Measurements from ENCODE around the gene APOD. TPM values are rescaled to one million over a fixed set of nuclear protein-coding genes. Genes with fewer than 3 reads are reported as not detected.

Gene APOD
- total and polyA plus RNA-seq, 2 experiments from 2014 or later, result 9.6 to 27.9 TPM

DNA sequence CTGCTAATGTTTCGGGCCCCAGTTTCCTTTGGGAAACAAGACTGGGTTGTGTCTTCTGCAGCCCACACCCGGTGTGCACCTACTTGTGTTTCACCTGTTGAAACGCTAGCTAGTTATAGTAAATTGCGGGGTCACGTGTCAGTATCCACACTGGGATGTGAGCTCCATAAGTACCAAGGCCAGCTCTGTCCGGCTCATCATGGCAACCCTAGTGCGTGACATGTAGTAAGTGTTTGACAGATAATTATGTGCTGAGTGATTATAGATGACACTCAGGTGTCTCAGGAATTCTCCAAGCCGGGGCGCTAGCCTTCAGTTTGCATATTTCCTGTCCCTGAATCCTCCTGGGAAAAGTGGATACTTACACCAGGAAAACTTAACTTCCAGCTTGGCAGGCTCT lies 12.8 kb downstream of the APOD start:
- no peak overlapping the region for H3K27ac ChIP-seq
- no peaks in the 10 kb centered on the region for H3K27me3 ChIP-seq
- no peak overlapping the region for H3K4me3 ChIP-seq
- no peak overlapping the region for H3K4me2 ChIP-seq
- no peaks in the 10 kb centered on the region for H3K9me3 ChIP-seq (ENCODE audit: low read depth)
- no peak for DNase-seq (ENCODE audit: low spot score)
- no peak for TF ChIP-seq EZH2 (IDR thresholded peaks at IDR 0.05; ENCODE audit: borderline replicate concordance)
- no peak for TF ChIP-seq CTCF (IDR thresholded peaks at IDR 0.05; ENCODE audit: poor library complexity)
- TF ChIP-seq EZH2phosphoT487 (IDR thresholded peaks at IDR 0.05; ENCODE audit: low read depth, severe bottlenecking, unreplicated experiment), result no peak
- no peaks in the 10 kb centered on the region for H3K9me2 ChIP-seq (replicated peaks; ENCODE audit: insufficient read depth)
- H3K4me1 ChIP-seq (ENCODE audit: insufficient read depth), result peaks cover 5% of the 10 kb centered on the region
- no peaks in the 10 kb centered on the region for H4K20me1 ChIP-seq (ENCODE audit: insufficient read depth, poor library complexity, severe bottlenecking)
- WGBS (ENCODE audit: low lambda C conversion rate, missing lambda C conversion rate), result 86% methylated on average over 9 of the region's 9 CpGs
- H3K36me3 ChIP-seq (replicated peaks; ENCODE audit: insufficient read depth, low read depth), result no peaks in the 10 kb centered on the region
- no peaks in the 10 kb centered on the region for H3K79me2 ChIP-seq
- no peak overlapping the region for H2AFZ ChIP-seq

DNA sequence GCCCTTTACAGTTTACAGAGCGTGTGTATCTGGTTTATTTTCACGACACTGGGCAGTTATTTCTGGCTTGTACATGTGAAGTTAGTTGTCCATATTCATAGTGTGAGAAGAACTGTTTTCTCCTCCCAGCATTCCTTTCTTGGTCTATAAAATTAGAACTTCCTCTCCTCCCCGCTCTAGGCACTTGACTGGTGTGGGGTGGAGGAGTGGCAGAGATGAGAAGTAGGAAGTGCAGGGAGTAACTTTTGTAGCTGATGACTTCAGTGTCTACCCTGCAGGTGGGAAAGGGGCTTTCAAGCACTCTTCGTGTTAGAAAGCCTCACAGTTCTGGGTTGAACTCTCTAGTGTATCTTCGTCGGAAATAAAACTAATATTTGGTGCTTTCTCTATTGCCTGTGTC lies 13.4 kb downstream of the APOD start:
- H4K20me1 ChIP-seq (ENCODE audit: insufficient read depth, poor library complexity, severe bottlenecking), result no peaks in the 10 kb centered on the region
- no peak overlapping the region for H3K27ac ChIP-seq
- H3K9me3 ChIP-seq (ENCODE audit: low read depth), result no peaks in the 10 kb centered on the region
- TF ChIP-seq EZH2 (IDR thresholded peaks at IDR 0.05; ENCODE audit: borderline replicate concordance), result no peak
- TF ChIP-seq CTCF (IDR thresholded peaks at IDR 0.05; ENCODE audit: poor library complexity), result no peak
- no peak for TF ChIP-seq EZH2phosphoT487 (IDR thresholded peaks at IDR 0.05; ENCODE audit: low read depth, severe bottlenecking, unreplicated experiment)
- no peaks in the 10 kb centered on the region for H3K27me3 ChIP-seq
- no peak for DNase-seq (ENCODE audit: low spot score)
- H3K9me2 ChIP-seq (replicated peaks; ENCODE audit: insufficient read depth), result no peaks in the 10 kb centered on the region
- no peak overlapping the region for H2AFZ ChIP-seq
- H3K79me2 ChIP-seq, result no peaks in the 10 kb centered on the region
- no peak overlapping the region for H3K4me3 ChIP-seq
- no peak overlapping the region for H3K4me2 ChIP-seq
- H3K36me3 ChIP-seq (replicated peaks; ENCODE audit: insufficient read depth, low read depth), result no peaks in the 10 kb centered on the region
- WGBS (ENCODE audit: low lambda C conversion rate, missing lambda C conversion rate), result 84% methylated on average over 6 of the region's 6 CpGs
- peaks cover 9% of the 10 kb centered on the region for H3K4me1 ChIP-seq (ENCODE audit: insufficient read depth)

GRCh38 chr3:195568630-195569029 lies 15.1 kb downstream of the APOD start:
- 89% methylated on average over 5 of the region's 5 CpGs for WGBS (ENCODE audit: low lambda C conversion rate, missing lambda C conversion rate)
- Histone ChIP-seq H3K9me2 (replicated peaks; ENCODE audit: insufficient read depth) (no peaks in the 10 kb centered on the region), H3K4me1 (ENCODE audit: insufficient read depth) (peaks cover 9% of the 10 kb centered on the region), H3K27ac (no peak overlapping the region), H3K27me3 (no peaks in the 10 kb centered on the region), H3K4me2 (no peak overlapping the region), H4K20me1 (ENCODE audit: insufficient read depth, poor library complexity, severe bottlenecking) (no peaks in the 10 kb centered on the region), H3K36me3 (replicated peaks; ENCODE audit: insufficient read depth, low read depth) (no peaks in the 10 kb centered on the region), H3K9me3 (ENCODE audit: low read depth) (no peaks in the 10 kb centered on the region), H2AFZ (no peak overlapping the region), H3K79me2 (no peaks in the 10 kb centered on the region), H3K4me3 (no peak overlapping the region)
- DNase-seq (ENCODE audit: low spot score), result no peak
- TF ChIP-seq EZH2 (IDR thresholded peaks at IDR 0.05; ENCODE audit: borderline replicate concordance) (no peak), CTCF (IDR thresholded peaks at IDR 0.05; ENCODE audit: poor library complexity) (no peak), EZH2phosphoT487 (IDR thresholded peaks at IDR 0.05; ENCODE audit: low read depth, severe bottlenecking, unreplicated experiment) (no peak)

GRCh38 chr3:195566797-195567196 lies 16.9 kb downstream of the APOD start:
- no peaks in the 10 kb centered on the region for H3K9me3 ChIP-seq (ENCODE audit: low read depth)
- H3K79me2 ChIP-seq, result no peaks in the 10 kb centered on the region
- no peak for DNase-seq (ENCODE audit: low spot score)
- no peaks in the 10 kb centered on the region for H3K27me3 ChIP-seq
- no peak overlapping the region for H2AFZ ChIP-seq
- no peak overlapping the region for H3K4me3 ChIP-seq
- no peak overlapping the region for H3K27ac ChIP-seq
- H3K9me2 ChIP-seq (replicated peaks; ENCODE audit: insufficient read depth), result no peaks in the 10 kb centered on the region
- no peak for TF ChIP-seq EZH2phosphoT487 (IDR thresholded peaks at IDR 0.05; ENCODE audit: low read depth, severe bottlenecking, unreplicated experiment)
- no peak for TF ChIP-seq CTCF (IDR thresholded peaks at IDR 0.05; ENCODE audit: poor library complexity)
- no peak for TF ChIP-seq EZH2 (IDR thresholded peaks at IDR 0.05; ENCODE audit: borderline replicate concordance)
- H3K36me3 ChIP-seq (replicated peaks; ENCODE audit: insufficient read depth, low read depth), result no peaks in the 10 kb centered on the region
- H3K4me2 ChIP-seq, result no peak overlapping the region
- no peaks in the 10 kb centered on the region for H4K20me1 ChIP-seq (ENCODE audit: insufficient read depth, poor library complexity, severe bottlenecking)
- 46% methylated on average over 6 of the region's 6 CpGs for WGBS (ENCODE audit: low lambda C conversion rate, missing lambda C conversion rate)
- peaks cover 9% of the 10 kb centered on the region for H3K4me1 ChIP-seq (ENCODE audit: insufficient read depth)

All from hepatocyte (in vitro differentiated cells).